Ammon's horn (tissue), 1 donor: ENCODE results near the gene RBM11.
"Not testable (repeated sequence)": the region's sequence is repeated elsewhere in the genome, so short reads cannot be mapped to it uniquely, and the experiment has no call there.

Experiments
- DNase-seq: peaks from one replicate; pipeline ENCODE4 v3.0.0-alpha.2; 2016; ENCODE audit warnings: low spot score

Gene RBM11

DNA sequence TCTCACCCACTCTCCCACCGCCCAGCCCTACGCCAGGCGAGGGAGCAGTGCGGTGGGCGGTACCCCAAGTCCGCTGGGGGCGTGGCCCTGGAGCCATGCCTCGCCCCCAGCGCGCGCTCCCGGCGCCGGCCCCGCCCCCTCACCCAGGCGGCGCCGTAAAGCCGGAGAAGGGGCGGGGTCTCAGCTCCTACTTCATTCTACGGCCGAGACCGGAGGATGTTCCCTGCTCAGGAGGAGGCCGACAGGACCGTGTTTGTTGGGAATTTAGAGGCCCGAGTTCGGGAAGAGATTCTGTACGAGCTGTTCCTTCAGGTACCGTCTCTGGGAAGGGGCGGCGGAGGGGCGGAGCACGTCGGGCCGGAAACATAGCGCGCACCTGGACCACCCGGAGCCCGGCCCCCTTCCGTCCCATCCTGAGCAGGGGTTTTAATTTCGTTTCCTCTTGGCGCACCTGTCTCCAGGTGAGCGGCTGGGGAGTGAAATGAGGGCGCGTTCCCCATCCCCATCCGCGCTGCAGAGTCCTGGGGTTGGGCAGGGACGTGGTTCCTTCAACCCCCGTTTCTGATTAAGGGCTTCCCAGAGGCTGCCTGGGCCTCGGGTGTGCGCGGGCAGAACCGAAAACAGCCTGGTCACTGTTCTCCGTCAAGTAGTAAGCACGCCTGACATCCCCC lies at the start of gene RBM11:
RBM11 (plus strand) TSS at position 187 of the 671 bp plus-strand sequence; CDS start at position 217, 30 bp downstream.
- DNase-seq: peak; percentile 85

GRCh38 chr21:14166463-14167223 lies 49.3 kb upstream of the RBM11 start:
- DNase-seq: not testable (repeated sequence)

- DNase-seq: no peak
Observed at GRCh38 chr21:14206222-14206621, 9.7 kb upstream of the RBM11 start.

GRCh38 chr21:14210738-14211137 lies 5.2 kb upstream of the RBM11 start, which contains the start of gene LIPI:
LIPI (minus strand) TSS chr21:14210955; CDS start chr21:14210845, 110 bp downstream.
- no peak for DNase-seq

GRCh38 chr21:14213164-14213563 lies 2.8 kb upstream of the RBM11 start:
- no peak for DNase-seq

- no peak for DNase-seq
Observed at GRCh38 chr21:14223365-14223764, 7.4 kb downstream of the RBM11 start.

GRCh38 chr21:14229399-14229798 lies 13.4 kb downstream of the RBM11 start:
- DNase-seq: no peak

GRCh38 chr21:14235101-14235500 lies 19.1 kb downstream of the RBM11 start:
- no peak for DNase-seq

- no peak for DNase-seq
Observed at GRCh38 chr21:14236180-14236579, 20.2 kb downstream of the RBM11 start.

DNA sequence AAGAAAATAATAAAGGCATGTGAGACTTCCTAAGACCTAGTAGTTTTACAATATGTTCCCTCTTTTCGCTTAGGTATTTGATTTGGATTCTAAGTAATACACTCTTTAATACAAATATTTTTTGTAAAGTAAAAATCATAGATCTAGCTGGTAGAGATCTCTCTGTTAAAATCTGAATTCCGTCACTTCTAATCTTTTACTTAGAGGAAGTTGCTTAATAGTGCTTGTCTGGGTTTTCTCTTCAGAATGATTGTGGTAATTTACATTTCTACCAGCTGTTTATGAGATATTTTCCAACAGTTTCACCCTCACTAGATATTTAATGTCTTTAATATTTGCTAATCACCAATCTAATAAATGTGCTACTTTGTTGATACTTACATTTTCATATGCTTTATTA lies 23.3 kb downstream of the RBM11 start:
- no peak for DNase-seq

DNA sequence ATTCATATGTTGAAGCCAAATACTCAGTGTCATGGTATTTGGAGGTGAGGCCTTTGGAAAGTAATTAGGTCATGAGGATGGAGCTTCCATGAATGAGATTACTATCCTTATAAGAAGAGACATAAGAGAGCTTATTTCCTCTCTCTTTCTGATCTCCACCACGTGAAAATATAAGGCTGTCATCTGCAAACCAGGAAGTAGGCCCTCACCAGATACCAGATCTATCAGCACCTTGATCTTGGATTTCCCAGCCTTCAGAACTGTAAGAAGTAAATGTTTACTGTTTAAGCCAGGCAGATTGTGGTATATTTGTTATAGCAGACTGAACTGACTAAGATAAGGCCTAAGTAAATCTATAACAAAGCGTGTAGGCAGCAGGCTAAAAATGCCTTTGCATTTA lies 25.3 kb downstream of the RBM11 start:
- DNase-seq: no peak

- no peak for DNase-seq
Observed at GRCh38 chr21:14243461-14243860, 27.5 kb downstream of the RBM11 start.

DNA sequence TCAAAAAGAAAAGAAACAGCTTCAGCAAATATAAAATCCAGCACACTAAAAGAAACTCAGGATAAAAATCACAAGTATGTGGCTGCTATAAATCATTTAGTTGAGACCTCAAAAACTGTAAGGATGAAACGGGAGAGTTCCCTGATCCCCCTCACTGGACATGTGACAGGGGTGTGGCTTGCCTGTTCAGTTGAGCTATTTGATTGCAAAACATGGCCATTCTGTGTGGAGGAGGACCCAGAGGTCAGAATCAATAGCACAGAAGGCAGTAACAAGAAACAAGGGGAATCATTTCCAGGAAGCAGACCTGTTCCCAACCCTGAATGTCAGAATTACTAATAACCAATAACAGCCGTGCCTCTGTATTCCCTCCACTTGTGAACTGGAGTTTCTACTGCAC lies 27.9 kb downstream of the RBM11 start:
- no peak for DNase-seq

- no peak for DNase-seq
Observed at GRCh38 chr21:14244911-14245310, 29.0 kb downstream of the RBM11 start.

DNA sequence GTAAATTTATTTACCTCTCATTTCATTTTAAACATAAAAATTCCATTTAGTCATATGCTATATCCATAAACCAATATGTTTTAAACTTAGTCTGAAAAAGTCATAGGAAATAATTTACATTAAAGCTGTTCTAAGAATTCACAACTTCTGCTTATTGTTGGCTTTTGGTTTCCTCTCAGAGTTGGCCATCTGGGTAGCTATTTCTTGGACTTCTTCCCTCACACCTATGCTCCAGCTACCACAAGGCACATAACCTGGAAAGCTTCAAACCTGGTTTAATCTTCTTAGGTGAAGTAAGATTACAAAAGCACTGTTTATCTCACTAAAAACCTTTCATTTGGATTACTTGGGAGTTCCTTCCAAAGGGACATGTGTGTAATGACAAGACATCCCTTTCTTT lies 29.8 kb downstream of the RBM11 start:
- DNase-seq: no peak

DNA sequence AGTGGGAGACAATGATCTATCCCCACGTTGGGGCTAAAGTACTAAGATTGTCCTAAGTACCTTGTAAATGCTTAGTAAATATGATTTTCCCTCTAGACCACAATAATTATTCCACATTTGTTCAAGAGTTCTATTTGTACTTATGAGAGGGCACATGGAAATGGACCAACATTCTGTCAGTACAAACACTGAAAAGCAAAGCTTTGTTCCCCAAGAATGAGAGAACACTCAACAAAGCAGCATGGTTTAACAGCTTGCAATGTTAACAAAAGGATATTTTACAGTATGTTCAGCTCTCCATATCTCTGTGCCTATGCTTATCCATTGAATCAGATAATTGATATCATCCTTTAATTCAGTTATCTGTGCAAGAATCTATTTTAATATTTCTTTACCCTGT lies 35.4 kb downstream of the RBM11 start:
- DNase-seq: peak; percentile 57

- DNase-seq: peak; percentile 86
Observed at GRCh38 chr21:14259747-14260146, 43.8 kb downstream of the RBM11 start.

DNA sequence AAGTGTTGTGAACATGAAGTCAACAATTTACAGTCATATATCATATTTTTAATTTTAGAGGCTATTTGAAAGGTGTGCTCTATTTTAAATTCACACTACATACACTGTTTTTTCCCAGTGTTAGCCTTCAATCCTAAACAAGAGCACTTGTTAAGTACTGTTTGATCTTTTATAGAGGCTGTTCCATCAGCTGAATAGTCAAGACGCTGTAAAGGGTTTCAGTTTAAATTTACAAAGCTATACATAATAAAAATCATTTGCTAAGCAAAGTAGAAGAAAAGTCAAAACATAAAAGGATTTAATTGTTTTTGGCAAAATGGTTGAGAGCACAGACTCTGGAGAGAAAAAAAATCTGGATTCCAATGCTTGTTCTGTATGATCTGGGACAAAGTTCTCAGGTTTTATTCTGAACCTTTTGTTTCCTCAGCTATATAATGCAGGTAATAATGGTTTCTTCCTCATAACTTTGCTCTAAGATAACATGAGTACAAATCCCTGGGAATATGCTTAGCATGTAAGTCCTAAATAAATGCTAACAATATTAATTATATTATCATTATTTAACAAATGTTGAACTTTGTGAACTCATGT lies 44.3 kb downstream of the RBM11 start:
- no peak for DNase-seq

GRCh38 chr21:14262039-14262438 lies 46.1 kb downstream of the RBM11 start:
- no peak for DNase-seq

- no peak for DNase-seq
Observed at GRCh38 chr21:14263879-14264278, 47.9 kb downstream of the RBM11 start.

DNA sequence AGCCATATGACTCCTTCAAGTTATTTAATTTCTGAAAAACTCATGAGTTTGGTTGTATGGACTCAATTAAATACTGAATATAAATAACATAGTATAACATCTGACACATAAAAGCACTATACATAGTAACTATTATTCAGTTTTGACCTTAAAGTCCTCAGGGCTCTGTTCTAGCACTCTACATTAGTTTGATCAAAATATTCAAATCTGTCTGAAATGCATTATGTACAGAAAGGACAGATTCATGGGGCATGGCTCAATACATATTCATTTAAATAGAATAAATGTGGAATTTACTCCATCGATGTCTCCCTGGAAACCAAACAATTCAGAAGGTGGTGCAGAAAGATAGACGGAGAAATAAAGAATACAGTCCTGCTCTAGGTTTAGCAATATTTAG lies 49.1 kb downstream of the RBM11 start:
- DNase-seq: no peak

GRCh38 chr21:14267076-14267475 lies 51.1 kb downstream of the RBM11 start:
- DNase-seq: no peak

GRCh38 chr21:14270631-14271030 lies 54.7 kb downstream of the RBM11 start:
- no peak for DNase-seq
